ENCODE results near the gene ACACB.

ACACB gene

DNA sequence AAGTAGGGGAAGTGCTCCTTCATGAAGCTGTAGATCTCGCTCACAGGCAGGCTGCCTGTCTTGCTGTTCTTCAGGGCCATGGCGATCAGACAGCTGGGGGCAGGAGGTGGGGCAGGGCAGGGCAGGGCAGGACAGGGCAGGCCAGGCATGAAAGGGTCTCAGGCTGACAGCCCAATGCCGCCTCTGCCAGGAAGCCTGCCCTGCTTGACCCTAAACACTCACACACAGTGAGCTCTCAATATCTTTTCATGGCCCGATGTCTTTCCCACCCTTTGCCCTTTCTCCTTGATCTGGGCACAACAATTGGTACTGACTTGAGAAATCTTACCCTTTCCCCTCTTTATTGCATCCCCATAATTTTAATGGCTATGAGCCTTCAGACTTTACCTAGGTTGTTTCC, 170.3 kb downstream of the ACACB start:
- Histone ChIP-seq H3K27me3 (ENCODE audit: control insufficient read depth in 5 of 5, insufficient read depth in 4 of 5, low read length in 5 of 5) (peaks cover 0 to 15% (median 10%) of the 10 kb centered on the region in 5 donors), H3K9ac (ENCODE audit: low read length in 5 of 5) (no peak overlapping the region), H3K9me3 (ENCODE audit: control insufficient read depth in 5 of 5, low read length in 5 of 5) (no peaks in the 10 kb centered on the region), H3K27ac (ENCODE audit: low read depth, low read length) (no peak overlapping the region), H3K36me3 (ENCODE audit: control insufficient read depth in 5 of 5, insufficient read depth in 5 of 5, low read length in 5 of 5) (no peaks in the 10 kb centered on the region), H3K4me1 (ENCODE audit: control insufficient read depth in 5 of 5, insufficient read depth in 5 of 5, low read length in 5 of 5) (peaks cover 0 to 15% (median 14%) of the 10 kb centered on the region in 5 donors), H3K4me3 (ENCODE audit: low read depth in 1 of 5, low read length in 5 of 5) (no peak overlapping the region)

DNA sequence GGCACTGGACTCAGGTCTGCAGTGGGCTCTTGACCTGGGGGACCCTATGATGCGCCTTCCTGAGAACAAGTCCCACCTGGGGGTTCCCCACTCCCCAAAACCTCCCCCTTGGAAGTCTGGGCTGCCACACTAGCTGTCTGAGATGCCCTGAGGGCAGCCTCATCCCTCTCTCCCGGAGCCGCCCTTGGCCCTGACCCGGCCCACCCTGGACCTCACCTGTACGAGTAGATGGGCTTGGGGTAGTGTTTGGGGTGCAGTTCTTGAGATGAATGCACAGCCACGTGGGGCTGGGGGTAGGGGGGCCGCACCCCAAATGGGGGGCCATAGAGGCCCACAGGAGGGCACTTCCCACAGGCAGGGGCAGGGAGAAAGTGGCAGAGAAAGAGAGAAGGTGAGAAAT, 170.8 kb downstream of the ACACB start:
- peaks cover 0 to 20% (median 16%) of the 10 kb centered on the region in 5 donors for H3K4me1 ChIP-seq (ENCODE audit: control insufficient read depth in 5 of 5, insufficient read depth in 5 of 5, low read length in 5 of 5)
- no peaks in the 10 kb centered on the region for H3K9me3 ChIP-seq (ENCODE audit: control insufficient read depth in 5 of 5, low read length in 5 of 5)
- H3K27ac ChIP-seq (ENCODE audit: low read depth, low read length): no peak overlapping the region
- no peak overlapping the region for H3K4me3 ChIP-seq (ENCODE audit: low read depth in 1 of 5, low read length in 5 of 5)
- no peak overlapping the region for H3K9ac ChIP-seq (ENCODE audit: low read length in 5 of 5)
- H3K36me3 ChIP-seq (ENCODE audit: control insufficient read depth in 5 of 5, insufficient read depth in 5 of 5, low read length in 5 of 5): no peaks in the 10 kb centered on the region
- H3K27me3 ChIP-seq (ENCODE audit: control insufficient read depth in 5 of 5, insufficient read depth in 4 of 5, low read length in 5 of 5): peaks cover 0 to 19% (median 10%) of the 10 kb centered on the region in 5 donors

DNA sequence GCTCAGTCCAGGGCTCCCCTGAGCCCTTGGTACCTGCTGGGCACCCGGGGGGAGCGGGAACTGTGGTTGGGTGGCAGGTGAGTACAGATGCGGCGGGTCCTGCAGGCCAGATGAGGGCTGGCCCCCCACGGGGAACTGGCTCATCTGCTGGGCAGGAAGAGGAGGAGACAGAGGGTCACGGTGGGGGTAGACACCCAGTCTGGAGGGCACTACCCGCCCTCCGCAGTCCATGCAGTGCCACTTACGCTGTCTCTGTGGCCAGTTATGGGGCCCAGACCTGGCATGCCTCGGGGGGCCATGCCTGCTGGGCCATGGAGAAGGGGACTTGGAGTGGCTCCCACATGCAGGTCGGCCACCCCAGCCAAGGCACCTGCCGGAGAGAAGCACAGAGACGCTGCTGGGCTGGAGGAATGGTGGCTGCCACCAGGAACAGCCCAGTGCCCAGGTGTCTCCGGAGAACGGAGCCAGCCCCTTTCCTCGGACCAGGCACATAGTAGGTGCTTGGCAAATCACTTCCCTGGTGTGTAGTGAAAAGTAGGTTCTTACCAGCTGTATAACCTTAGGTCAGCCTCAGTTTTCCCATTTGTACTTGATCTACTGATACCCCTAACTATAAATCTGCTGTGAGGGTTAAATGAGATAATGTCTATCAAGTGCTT, 171.6 kb downstream of the ACACB start:
- H3K36me3 ChIP-seq (ENCODE audit: control insufficient read depth in 5 of 5, insufficient read depth in 5 of 5, low read length in 5 of 5): no peaks in the 10 kb centered on the region
- H3K27ac ChIP-seq (ENCODE audit: low read depth, low read length): no peak overlapping the region
- H3K9ac ChIP-seq (ENCODE audit: low read length in 5 of 5): no peak overlapping the region
- no peaks in the 10 kb centered on the region for H3K9me3 ChIP-seq (ENCODE audit: control insufficient read depth in 5 of 5, low read length in 5 of 5)
- H3K27me3 ChIP-seq (ENCODE audit: control insufficient read depth in 5 of 5, insufficient read depth in 4 of 5, low read length in 5 of 5): peaks cover 0 to 22% (median 10%) of the 10 kb centered on the region in 5 donors
- H3K4me1 ChIP-seq (ENCODE audit: control insufficient read depth in 5 of 5, insufficient read depth in 5 of 5, low read length in 5 of 5): peaks cover 0 to 20% (median 16%) of the 10 kb centered on the region in 5 donors
- no peak overlapping the region for H3K4me3 ChIP-seq (ENCODE audit: low read depth in 1 of 5, low read length in 5 of 5)

DNA sequence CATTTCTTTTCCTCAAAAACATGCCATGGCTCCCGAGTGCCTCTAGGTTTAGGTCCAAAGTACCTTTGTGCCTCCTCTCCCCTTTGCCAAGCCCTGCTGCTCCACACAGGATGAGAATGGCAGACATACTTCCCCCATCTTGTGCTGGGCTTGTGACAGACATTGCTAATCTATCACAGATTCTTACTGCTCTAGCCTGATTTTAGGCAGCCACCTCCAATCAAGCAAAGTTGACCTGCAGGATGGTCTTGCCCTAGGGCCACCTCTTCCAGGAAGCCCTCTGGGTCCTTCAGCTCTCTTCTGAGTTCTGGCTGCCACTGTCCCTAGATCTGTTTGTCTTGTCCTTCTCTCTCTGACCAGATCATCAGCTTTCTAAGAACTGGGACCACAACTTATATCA, 172.2 kb downstream of the ACACB start:
- H3K9me3 ChIP-seq (ENCODE audit: control insufficient read depth in 5 of 5, low read length in 5 of 5): no peaks in the 10 kb centered on the region

DNA sequence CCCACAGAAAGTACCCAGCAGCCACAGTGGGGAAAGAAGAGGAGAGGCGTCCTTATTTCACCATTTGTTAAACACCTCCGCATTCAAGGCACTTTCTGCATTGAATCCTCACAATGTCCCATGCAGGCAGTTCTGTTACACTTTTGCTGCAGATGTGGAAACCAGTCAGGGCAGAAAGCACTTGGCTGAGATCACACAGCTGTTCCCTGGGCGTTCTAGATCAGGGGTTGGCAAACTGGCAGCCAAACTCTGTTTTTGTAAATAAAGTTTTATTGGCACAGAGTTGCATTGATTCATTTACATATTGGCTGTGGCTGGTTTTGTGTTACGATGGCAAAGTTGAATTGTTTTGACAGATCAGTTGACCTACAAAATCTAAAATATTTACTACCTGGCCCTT, 172.6 kb downstream of the ACACB start:
- Histone ChIP-seq H3K4me3 (ENCODE audit: low read depth in 1 of 5, low read length in 5 of 5) (no peak overlapping the region), H3K9ac (ENCODE audit: low read length in 5 of 5) (no peak overlapping the region), H3K27me3 (ENCODE audit: control insufficient read depth in 5 of 5, insufficient read depth in 4 of 5, low read length in 5 of 5) (peaks cover 0 to 28% (median 10%) of the 10 kb centered on the region in 5 donors), H3K4me1 (ENCODE audit: control insufficient read depth in 5 of 5, insufficient read depth in 5 of 5, low read length in 5 of 5) (peaks cover 0 to 20% (median 16%) of the 10 kb centered on the region in 5 donors), H3K27ac (ENCODE audit: low read depth, low read length) (no peak overlapping the region), H3K9me3 (ENCODE audit: control insufficient read depth in 5 of 5, low read length in 5 of 5) (no peaks in the 10 kb centered on the region), H3K36me3 (ENCODE audit: control insufficient read depth in 5 of 5, insufficient read depth in 5 of 5, low read length in 5 of 5) (no peaks in the 10 kb centered on the region)

More for the DNA sequence above, 172.2 kb downstream of the ACACB start:
- H3K9ac ChIP-seq (ENCODE audit: low read length in 5 of 5): no peak overlapping the region
- H3K4me3 ChIP-seq (ENCODE audit: low read depth in 1 of 5, low read length in 5 of 5): no peak overlapping the region
- H3K36me3 ChIP-seq (ENCODE audit: control insufficient read depth in 5 of 5, insufficient read depth in 5 of 5, low read length in 5 of 5): no peaks in the 10 kb centered on the region
- H3K27ac ChIP-seq (ENCODE audit: low read depth, low read length): no peak overlapping the region
- peaks cover 0 to 24% (median 10%) of the 10 kb centered on the region in 5 donors for H3K27me3 ChIP-seq (ENCODE audit: control insufficient read depth in 5 of 5, insufficient read depth in 4 of 5, low read length in 5 of 5)
- H3K4me1 ChIP-seq (ENCODE audit: control insufficient read depth in 5 of 5, insufficient read depth in 5 of 5, low read length in 5 of 5): peaks cover 0 to 20% (median 16%) of the 10 kb centered on the region in 5 donors

DNA sequence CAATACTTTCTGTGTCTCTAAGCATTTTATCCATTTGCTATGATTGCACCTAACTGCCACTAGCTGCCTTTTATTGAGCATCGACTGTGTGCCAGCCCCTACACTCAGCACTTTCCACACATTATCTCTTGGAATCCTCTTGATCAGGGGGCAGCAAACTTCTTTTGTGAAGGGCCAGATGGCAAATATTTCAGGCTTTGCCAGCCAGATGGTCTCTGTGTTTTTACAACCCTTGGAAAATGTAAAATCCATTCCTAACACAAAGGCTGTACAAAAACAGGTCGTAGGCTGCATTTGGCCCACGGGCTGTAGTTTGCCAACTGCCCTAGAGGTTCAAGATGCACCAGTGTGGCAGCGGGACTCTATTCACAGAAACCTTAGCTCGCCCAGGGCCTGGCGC, 173.2 kb downstream of the ACACB start:
- Histone ChIP-seq H3K4me3 (ENCODE audit: low read depth in 1 of 5, low read length in 5 of 5) (no peak overlapping the region), H3K9me3 (ENCODE audit: control insufficient read depth in 5 of 5, low read length in 5 of 5) (no peaks in the 10 kb centered on the region), H3K27ac (ENCODE audit: low read depth, low read length) (no peak overlapping the region), H3K4me1 (ENCODE audit: control insufficient read depth in 5 of 5, insufficient read depth in 5 of 5, low read length in 5 of 5) (peaks cover 0 to 20% (median 16%) of the 10 kb centered on the region in 5 donors), H3K9ac (ENCODE audit: low read length in 5 of 5) (no peak overlapping the region), H3K27me3 (ENCODE audit: control insufficient read depth in 5 of 5, insufficient read depth in 4 of 5, low read length in 5 of 5) (peaks cover 0 to 31% (median 15%) of the 10 kb centered on the region in 5 donors), H3K36me3 (ENCODE audit: control insufficient read depth in 5 of 5, insufficient read depth in 5 of 5, low read length in 5 of 5) (no peaks in the 10 kb centered on the region)

DNA sequence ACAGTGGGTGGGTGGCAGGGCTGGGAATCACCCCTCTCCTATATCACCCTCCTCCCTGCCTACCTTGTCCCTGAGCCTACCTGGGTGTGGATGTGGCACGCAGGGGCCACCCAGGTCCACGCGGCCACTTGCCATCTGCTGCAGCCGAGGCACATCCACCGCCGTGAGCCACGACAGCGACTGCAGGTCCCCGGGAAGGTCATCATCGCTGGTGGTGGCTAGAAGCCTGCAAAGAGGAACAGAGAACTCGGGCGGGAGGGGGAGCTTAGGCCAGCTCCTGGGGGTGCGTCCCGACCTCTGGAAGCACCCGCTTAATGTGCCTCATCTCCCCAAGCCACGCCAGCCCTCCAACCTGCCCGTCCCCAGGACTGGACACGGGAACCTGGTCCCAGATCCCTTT, 173.7 kb downstream of the ACACB start:
- H3K27ac ChIP-seq (ENCODE audit: low read depth, low read length): no peak overlapping the region
- no peaks in the 10 kb centered on the region for H3K9me3 ChIP-seq (ENCODE audit: control insufficient read depth in 5 of 5, low read length in 5 of 5)
- peaks cover 0 to 31% (median 15%) of the 10 kb centered on the region in 5 donors for H3K27me3 ChIP-seq (ENCODE audit: control insufficient read depth in 5 of 5, insufficient read depth in 4 of 5, low read length in 5 of 5)
- no peak overlapping the region for H3K9ac ChIP-seq (ENCODE audit: low read length in 5 of 5)
- H3K36me3 ChIP-seq (ENCODE audit: control insufficient read depth in 5 of 5, insufficient read depth in 5 of 5, low read length in 5 of 5): no peaks in the 10 kb centered on the region
- H3K4me1 ChIP-seq (ENCODE audit: control insufficient read depth in 5 of 5, insufficient read depth in 5 of 5, low read length in 5 of 5): peaks cover 0 to 20% (median 16%) of the 10 kb centered on the region in 5 donors
- no peak overlapping the region for H3K4me3 ChIP-seq (ENCODE audit: low read depth in 1 of 5, low read length in 5 of 5)

DNA sequence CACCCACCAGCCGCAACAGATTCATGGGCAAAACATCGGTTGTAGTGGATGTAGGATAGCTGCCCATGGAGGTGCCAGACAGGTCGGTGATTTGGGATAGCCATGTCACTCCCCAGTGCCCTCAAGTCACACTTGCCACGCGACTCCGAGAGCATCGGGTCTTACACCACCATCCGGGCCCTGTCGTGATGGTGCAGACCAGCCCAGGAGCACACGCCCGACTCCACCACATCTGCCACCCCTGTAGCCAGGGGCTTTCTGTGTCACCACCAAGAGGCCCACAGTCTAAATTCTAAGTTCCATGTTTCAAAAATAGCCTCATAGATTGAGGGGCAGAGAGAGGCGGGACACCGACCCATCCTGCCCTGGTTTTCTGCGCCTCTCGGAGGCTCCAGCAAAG, 174.7 kb downstream of the ACACB start:
- Histone ChIP-seq H3K9me3 (ENCODE audit: control insufficient read depth in 5 of 5, low read length in 5 of 5) (no peaks in the 10 kb centered on the region), H3K4me1 (ENCODE audit: control insufficient read depth in 5 of 5, insufficient read depth in 5 of 5, low read length in 5 of 5) (peaks cover 0 to 20% (median 15%) of the 10 kb centered on the region in 5 donors), H3K9ac (ENCODE audit: low read length in 5 of 5) (peak overlapping the region in 1 of 5 donors; percentile 21), H3K4me3 (ENCODE audit: low read depth in 1 of 5, low read length in 5 of 5) (peak overlapping the region in 2 of 5 donors; percentile 6 to 8), H3K27me3 (ENCODE audit: control insufficient read depth in 5 of 5, insufficient read depth in 4 of 5, low read length in 5 of 5) (peaks cover 0 to 35% (median 16%) of the 10 kb centered on the region in 5 donors), H3K27ac (ENCODE audit: low read depth, low read length) (no peak overlapping the region), H3K36me3 (ENCODE audit: control insufficient read depth in 5 of 5, insufficient read depth in 5 of 5, low read length in 5 of 5) (no peaks in the 10 kb centered on the region)

DNA sequence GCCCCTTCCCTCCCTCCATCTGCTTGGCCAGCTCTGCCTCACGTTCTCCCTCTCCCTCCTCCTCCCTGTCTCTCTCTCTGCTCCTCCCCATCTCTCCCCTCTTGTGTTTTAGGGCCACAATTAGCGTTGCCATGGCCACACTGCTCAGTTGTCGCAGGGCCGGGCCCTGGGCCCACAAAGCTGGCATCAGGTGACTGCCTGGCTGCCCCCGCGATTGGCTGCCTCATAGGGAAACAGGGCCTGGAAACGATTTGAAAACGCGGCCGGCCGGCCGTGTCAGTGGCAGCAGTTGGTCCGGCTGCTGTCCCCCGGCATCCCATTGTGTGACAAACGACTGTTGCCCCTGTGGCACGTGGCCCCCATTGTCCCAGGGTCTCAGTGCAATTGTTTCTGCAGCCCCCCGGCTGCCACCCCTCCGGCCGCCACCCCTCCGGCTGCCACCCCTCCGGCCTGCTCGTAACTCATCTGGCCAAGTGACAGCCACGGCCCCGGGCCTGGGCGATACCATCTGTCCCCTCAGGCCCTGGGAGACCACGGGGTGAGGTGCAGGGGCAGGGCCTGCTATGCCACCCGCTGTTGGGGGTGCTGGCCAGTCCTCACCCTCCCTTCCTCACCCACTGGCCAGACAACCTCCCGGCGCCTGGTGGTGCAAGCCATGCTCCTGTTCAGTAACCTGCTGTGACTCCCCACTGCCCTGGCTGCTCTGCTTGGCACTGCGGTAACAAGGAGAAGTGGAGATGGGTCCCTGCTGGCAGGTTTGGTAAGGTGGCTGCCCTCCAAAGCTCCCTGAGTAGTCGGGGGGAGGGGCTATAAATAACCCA, 175.3 kb downstream of the ACACB start:
- Histone ChIP-seq H3K27me3 (ENCODE audit: control insufficient read depth in 5 of 5, insufficient read depth in 4 of 5, low read length in 5 of 5) (peaks cover 0 to 35% (median 20%) of the 10 kb centered on the region in 5 donors), H3K4me3 (ENCODE audit: low read depth in 1 of 5, low read length in 5 of 5) (peak overlapping the region in 3 of 5 donors; percentile 6 to 17 (median 8)), H3K9me3 (ENCODE audit: control insufficient read depth in 5 of 5, low read length in 5 of 5) (no peaks in the 10 kb centered on the region), H3K9ac (ENCODE audit: low read length in 5 of 5) (peak overlapping the region in 2 of 5 donors; percentile 21 to 39), H3K4me1 (ENCODE audit: control insufficient read depth in 5 of 5, insufficient read depth in 5 of 5, low read length in 5 of 5) (peaks cover 0 to 14% (median 9%) of the 10 kb centered on the region in 5 donors), H3K27ac (ENCODE audit: low read depth, low read length) (no peak overlapping the region), H3K36me3 (ENCODE audit: control insufficient read depth in 5 of 5, insufficient read depth in 5 of 5, low read length in 5 of 5) (no peaks in the 10 kb centered on the region)

DNA sequence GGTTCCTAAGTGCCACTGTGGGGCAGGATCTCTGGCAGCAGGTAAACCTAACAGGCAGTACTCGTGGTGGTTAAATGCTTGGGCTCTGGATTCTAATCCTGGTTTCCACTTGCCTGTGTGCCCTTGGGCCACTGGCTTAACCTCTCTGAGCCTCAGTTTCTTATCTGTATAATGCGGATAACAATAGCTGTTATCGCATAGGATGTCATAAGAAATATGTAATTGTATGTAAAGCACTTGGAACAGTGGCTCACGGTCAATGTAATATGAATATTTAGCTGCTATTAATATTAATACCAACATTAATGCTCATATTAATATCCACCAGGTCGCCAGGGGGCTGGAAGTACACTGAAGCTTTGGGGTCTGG, 175.9 kb downstream of the ACACB start:
- Histone ChIP-seq H3K4me1 (ENCODE audit: control insufficient read depth in 5 of 5, insufficient read depth in 5 of 5, low read length in 5 of 5) (peaks cover 0 to 13% (median 9%) of the 10 kb centered on the region in 5 donors), H3K27me3 (ENCODE audit: control insufficient read depth in 5 of 5, insufficient read depth in 4 of 5, low read length in 5 of 5) (peaks cover 0 to 35% (median 19%) of the 10 kb centered on the region in 5 donors), H3K36me3 (ENCODE audit: control insufficient read depth in 5 of 5, insufficient read depth in 5 of 5, low read length in 5 of 5) (no peaks in the 10 kb centered on the region), H3K9ac (ENCODE audit: low read length in 5 of 5) (no peak overlapping the region), H3K27ac (ENCODE audit: low read depth, low read length) (no peak overlapping the region), H3K9me3 (ENCODE audit: control insufficient read depth in 5 of 5, low read length in 5 of 5) (no peaks in the 10 kb centered on the region), H3K4me3 (ENCODE audit: low read depth in 1 of 5, low read length in 5 of 5) (no peak overlapping the region)
